Pancreas (tissue), 10 donors: ENCODE data around the gene RNF167. TPM values are rescaled to one million over a fixed set of nuclear protein-coding genes. Genes with fewer than 3 reads are reported as not detected.

Experiments
- ATAC-seq, 4 donors: fragments of 200-7000 bp; cut with Tn5 transposase; one replicate each; pipeline versions ENCODE4 v1.8.0 to v1.9.1; 2020; ENCODE audit warnings: mild to moderate bottlenecking in 4 of 4, moderate library complexity in 4 of 4
- DNase-seq, 6 donors: peaks; one replicate each; pipeline ENCODE4 v3.0.0-alpha.2; 2020
- FAIRE-seq: peaks from 2 replicates; lab custom pipeline; 2012; peaks lifted over from hg19 to GRCh38; lab: Jason Lieb, UNC
- H3K27ac ChIP-seq, 4 donors: fragments of 200-600 bp; sonication (generic); 1 replicate in 3 of 4; 2 replicates in 1 of 4; pipeline versions ENCODE4 v1.5.0 to v1.8.0; 2020
- H3K27me3 ChIP-seq, 4 donors: fragments of 200-600 bp; one replicate each; pipeline ENCODE4 v1.8.0; 2021
- H3K36me3 ChIP-seq, 3 donors: fragments of 200-600 bp; sonication (generic) in 1 of 3; one replicate each; pipeline versions ENCODE4 v1.5.0 to v1.8.0; 2020 to 2021
- H3K4me1 ChIP-seq, 3 donors: fragments of 200-600 bp; one replicate each; pipeline ENCODE4 v1.8.0; 2021
- H3K4me3 ChIP-seq, 4 donors: fragments of 200-600 bp; sonication (generic) in 2 of 4; one replicate each; pipeline versions ENCODE4 v1.5.0 to v1.8.0; 2020 to 2021
- H3K9me3 ChIP-seq, 4 donors: fragments of 200-600 bp; one replicate each; pipeline ENCODE4 v1.8.0; 2021
- WGBS, 2 donors: extraction: QIAGEN DNeasy Blood & Tissue Kit; methylation state at CpG; one replicate each; pipeline ENCODE4 v1.1.7; 2013; 5-methylcytosine and 5-hydroxymethylcytosine counted together
- intact Hi-C, 3 donors: fragments of 100-400 bp; cut with DNase I; formaldehyde crosslinking; loops; one replicate each; pipeline versions ENCODE4 v1.11.1 to v1.14.2; 2022
- microRNA-seq, 2 donors: library from miRNA; unstranded; fragments of <30 nt; microRNA quantifications; one replicate each; pipeline versions ENCODE4 to v1.1.0, GENCODE V29; 2019 to 2020
- polyA plus RNA-seq, 2 donors: library from polyadenylated mRNA; stranded (reverse); fragments of 200-250 nt; gene quantifications; one replicate each; pipeline ENCODE4 v1.2.3, GENCODE V29; 2013
- total RNA-seq, 6 donors: library from RNA; stranded (reverse); fragmentation: NEBNext Ultra II Directional in 4 of 6; extraction: Animal tissue kit (Norgen Biotek cat#: 25700) in 4 of 6; gene quantifications; one replicate each; pipeline versions ENCODE4 v1.2.1 to v1.2.4, GENCODE V29; 2021 to 2023
- TF ChIP-seq, protein P1 (sequence below), 4 donors: fragments of 200-600 bp; sonication (generic) in 3 of 4; IDR thresholded peaks; one replicate each; pipeline versions ENCODE4 v1.5.0 to v1.8.0; 2021; ENCODE audit warnings: antibody characterized with exemption in 4 of 4
- donor health status: healthy with polysubstance abuse.
- donor health status: DM: no; HTN: no; CAD: no; lungs with moderate emphysema.
- donor health status: DM: no; HTN: no; CAD: no.
- donor health status: control.
- donor health status: control.
- donor health status: Bipolar disorder and iron deficiency.
- donor health status: DM: yes; HTN: yes; CAD: no.
- donor health status: DM: no; HTN: no; CAD: no.
- donor health status: DM: no; HTN: no; CAD: no.
- donor health status: DM: yes; HTN: yes; CAD: no.

The RNF167 gene
- total and polyA plus RNA-seq, 8 donors = 40.8 to 118 (median 53.0) TPM

DNA sequence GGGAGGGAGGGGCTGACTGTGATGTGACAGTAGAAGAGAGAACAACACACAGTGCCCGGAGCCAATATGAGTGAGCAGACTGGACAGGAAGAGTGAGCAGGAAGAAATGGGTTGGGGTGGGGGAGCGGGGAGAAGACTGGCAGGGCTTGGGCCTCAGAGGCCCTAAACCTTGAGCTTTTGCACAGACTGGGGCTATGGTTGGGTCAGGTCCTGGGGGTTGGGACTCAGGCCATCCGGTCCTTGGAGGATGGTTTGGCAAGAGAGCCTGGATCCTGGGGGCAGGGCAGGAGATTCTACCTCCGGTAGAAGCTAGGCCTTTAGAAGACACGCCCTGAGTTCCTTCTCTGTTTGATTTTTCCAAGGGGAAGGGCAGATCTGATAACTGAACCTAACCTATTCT lies 46.3 kb downstream of the RNF167 start:
- intact Hi-C loops = loop anchor here in 1 of 3 donors (10.0 kb wide), 1 partner anchor 52 kb away; the partner anchor contains the start of gene GP1BA
- Histone ChIP-seq H3K4me1 (peaks cover 0 to 16% (median 4%) of the 10 kb centered on the region in 3 donors), H3K27me3 (no peaks in the 10 kb centered on the region), H3K4me3 (peak overlapping the region; percentile 82 to 94 (median 84)), H3K9me3 (no peaks in the 10 kb centered on the region), H3K36me3 (peaks cover 0 to 6% (median 0%) of the 10 kb centered on the region in 3 donors), H3K27ac (peak overlapping the region; percentile 82 to 96 (median 90))
- WGBS, 2 donors = 26 to 35% methylated on average over 5 of the region's 5 CpGs
- FAIRE-seq (no peak), ATAC-seq (peak in 2 of 4 donors; percentile 1 to 2), DNase-seq (no peak)
- TF ChIP-seq, protein P1, sequence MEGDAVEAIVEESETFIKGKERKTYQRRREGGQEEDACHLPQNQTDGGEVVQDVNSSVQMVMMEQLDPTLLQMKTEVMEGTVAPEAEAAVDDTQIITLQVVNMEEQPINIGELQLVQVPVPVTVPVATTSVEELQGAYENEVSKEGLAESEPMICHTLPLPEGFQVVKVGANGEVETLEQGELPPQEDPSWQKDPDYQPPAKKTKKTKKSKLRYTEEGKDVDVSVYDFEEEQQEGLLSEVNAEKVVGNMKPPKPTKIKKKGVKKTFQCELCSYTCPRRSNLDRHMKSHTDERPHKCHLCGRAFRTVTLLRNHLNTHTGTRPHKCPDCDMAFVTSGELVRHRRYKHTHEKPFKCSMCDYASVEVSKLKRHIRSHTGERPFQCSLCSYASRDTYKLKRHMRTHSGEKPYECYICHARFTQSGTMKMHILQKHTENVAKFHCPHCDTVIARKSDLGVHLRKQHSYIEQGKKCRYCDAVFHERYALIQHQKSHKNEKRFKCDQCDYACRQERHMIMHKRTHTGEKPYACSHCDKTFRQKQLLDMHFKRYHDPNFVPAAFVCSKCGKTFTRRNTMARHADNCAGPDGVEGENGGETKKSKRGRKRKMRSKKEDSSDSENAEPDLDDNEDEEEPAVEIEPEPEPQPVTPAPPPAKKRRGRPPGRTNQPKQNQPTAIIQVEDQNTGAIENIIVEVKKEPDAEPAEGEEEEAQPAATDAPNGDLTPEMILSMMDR (IDR thresholded peaks at IDR 0.05) = no peak

DNA sequence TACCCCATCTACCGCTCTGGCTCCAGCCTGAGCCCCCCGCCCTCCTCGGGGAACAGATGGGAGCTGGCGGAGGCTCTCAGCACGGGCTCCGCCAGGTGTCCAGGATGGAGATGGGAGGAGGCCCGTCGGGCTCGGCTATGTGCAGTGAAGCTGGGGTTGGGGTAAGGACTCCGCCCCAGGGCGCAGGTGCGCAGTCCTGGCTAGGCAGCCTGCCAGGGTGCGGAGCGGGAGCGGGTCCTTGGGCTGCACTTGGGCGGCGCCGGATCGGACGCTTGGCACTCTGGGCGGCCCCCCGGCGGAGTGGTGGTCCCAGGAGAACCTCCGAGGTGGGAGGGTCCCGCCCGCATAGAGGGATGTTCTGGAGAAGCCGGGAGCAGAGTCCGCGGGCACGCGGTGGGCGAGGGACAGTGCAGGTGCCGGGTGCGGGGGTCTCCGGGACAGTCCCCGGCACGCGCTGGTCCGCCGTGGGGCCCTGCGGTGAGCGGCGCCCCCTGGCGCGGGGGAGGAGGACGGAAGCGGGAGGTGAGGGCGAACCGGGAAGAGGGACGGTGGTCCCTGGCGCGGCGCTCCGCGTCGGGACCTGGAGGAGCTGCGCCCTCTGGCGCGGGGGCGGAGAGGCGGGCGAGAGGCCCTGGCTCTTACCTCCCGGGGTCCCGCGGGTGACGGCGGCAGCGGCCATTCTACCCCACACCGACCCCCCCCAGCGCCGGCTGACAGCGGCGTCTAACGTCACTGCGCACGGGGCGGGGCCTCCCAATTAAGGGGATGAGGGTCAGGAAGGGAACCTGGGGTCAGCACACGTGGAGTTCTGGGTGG lies 47.1 kb downstream of the RNF167 start, which contains the start of gene CAMTA2:
TSS of gene CAMTA2 (minus strand) at position 725 of the 816 bp plus-strand sequence. CDS start 1,453 bp downstream, outside the sequence.
- DNase-seq (peak; percentile 86 to 95 (median 90)), ATAC-seq (peak; percentile 91 to 95 (median 92)), FAIRE-seq (no peak)
- peak within 1 kb of the TSS; percentile 82 to 94 (median 84) for H3K4me3 ChIP-seq
- H3K4me1 ChIP-seq = peaks cover 0 to 16% (median 4%) of the 10 kb centered on the region in 3 donors
- WGBS, 2 donors = 0% methylated on average over 59 to 78 of the region's 78 CpGs
- no peaks in the 10 kb centered on the region for H3K27me3 ChIP-seq
- TF ChIP-seq, protein P1 (IDR thresholded peaks at IDR 0.05) = peak; percentile 37 to 64 (median 58)
- peak within 1 kb of the TSS; percentile 82 to 96 (median 90) for H3K27ac ChIP-seq
- no peaks in the 10 kb centered on the region for H3K9me3 ChIP-seq
- intact Hi-C loops = loop anchor here in 1 of 3 donors (10.0 kb wide), 1 partner anchor 52 kb away; the partner anchor contains the start of gene GP1BA
- H3K36me3 ChIP-seq = peaks cover 0 to 6% (median 0%) of the 10 kb centered on the region in 3 donors

DNA sequence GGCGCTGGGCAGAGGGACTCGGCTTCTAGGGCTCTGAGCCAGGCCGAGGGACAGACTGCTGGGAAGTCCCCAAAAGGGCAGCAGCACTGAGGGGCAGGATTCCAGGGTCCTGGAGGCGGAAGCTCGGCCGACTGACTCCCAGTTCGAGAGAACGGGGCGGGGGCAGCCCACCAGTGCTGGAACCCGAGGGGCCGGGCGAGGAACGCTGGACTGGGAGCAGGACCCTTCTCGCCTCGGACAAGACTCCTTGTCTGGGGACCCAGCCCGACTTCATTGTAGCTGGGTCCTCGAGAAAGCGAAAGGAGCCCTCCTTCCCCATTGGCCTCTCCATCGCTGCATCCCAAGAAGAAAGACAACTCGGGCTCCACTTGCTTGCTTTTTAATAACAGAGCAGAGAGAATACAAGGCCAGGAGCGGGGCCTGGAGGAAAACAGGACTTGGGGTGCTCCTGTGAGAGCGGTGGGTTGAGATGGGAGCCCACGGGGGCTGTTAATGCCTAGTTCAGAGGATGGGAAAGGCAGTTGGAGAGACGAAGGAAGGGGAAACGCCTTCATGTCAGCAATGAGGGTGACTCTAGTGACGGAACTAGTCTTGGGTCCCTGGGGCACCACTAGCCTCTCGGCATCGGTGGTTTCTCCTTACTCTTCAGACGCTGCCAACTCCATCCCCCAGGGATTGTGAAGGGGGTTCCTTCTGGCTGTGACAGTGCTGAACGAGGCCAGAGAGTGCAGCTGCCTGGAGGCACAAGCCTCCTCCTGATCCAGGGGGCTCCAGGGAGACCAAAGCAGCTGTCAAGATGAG lies 47.9 kb downstream of the RNF167 start:
- WGBS, 2 donors = 10 to 11% methylated on average over 30 of the region's 30 CpGs
- Histone ChIP-seq H3K9me3 (no peaks in the 10 kb centered on the region), H3K36me3 (no peaks in the 10 kb centered on the region), H3K4me1 (peaks cover 0 to 16% (median 4%) of the 10 kb centered on the region in 3 donors), H3K4me3 (peak overlapping the region; percentile 82 to 94 (median 84)), H3K27ac (peak overlapping the region; percentile 82 to 96 (median 90)), H3K27me3 (no peaks in the 10 kb centered on the region)
- DNase-seq = no peak
- ATAC-seq = peak in 1 of 4 donors; percentile 17
- FAIRE-seq = no peak
- intact Hi-C loops = loop anchor here in 1 of 3 donors (10.0 kb wide), 1 partner anchor 53 kb away; the partner anchor contains the start of gene GP1BA
- TF ChIP-seq, protein P1 (IDR thresholded peaks at IDR 0.05) = no peak

GRCh38 chr17:4994081-4994595 lies 54.1 kb downstream of the RNF167 start:
- FAIRE-seq = no peak
- WGBS, 2 donors = 75 to 84% methylated on average over 6 of the region's 6 CpGs
- DNase-seq = no peak
- Histone ChIP-seq H3K9me3 (no peaks in the 10 kb centered on the region), H3K36me3 (no peaks in the 10 kb centered on the region), H3K4me1 (peaks cover 0 to 8% (median 3%) of the 10 kb centered on the region in 3 donors), H3K27me3 (no peaks in the 10 kb centered on the region), H3K27ac (no peak overlapping the region), H3K4me3 (no peak overlapping the region)
- ATAC-seq = no peak
- TF ChIP-seq, protein P1 (IDR thresholded peaks at IDR 0.05) = no peak
- intact Hi-C loops = no loop called here

Small RNAs within 50 kb of the gene (microRNA-seq; reads per million reads assigned to microRNA genes)
- gene MIR6864 (0 reads per million in 2 donors), gene MIR6865 (0.39 to 0.59 reads per million in 2 donors)

Other genes with a start within 250 kb of the RNF167 start
- 10 to 100 TPM; 15.9 to 31.2 (median 21.5) TPM for gene PELP1, start 236.1 kb upstream of the RNF167 start, total RNA-seq
- gene PELP1, start 236.1 kb upstream of the RNF167 start, polyA plus RNA-seq = 10 to 100 TPM; 34.6 to 38.0 TPM
- 10 to 100 TPM; 11.2 to 49.6 (median 15.1) TPM for gene ARRB2, start 229.6 kb upstream of the RNF167 start, total RNA-seq
- 10 to 100 TPM; 21.3 to 22.2 TPM for gene ARRB2, start 229.6 kb upstream of the RNF167 start, polyA plus RNA-seq
- 10 to 100 TPM in 4 of 6 donors, 1 to 10 TPM in 2; 8.6 to 11.6 (median 10.7) TPM for gene MED11, start 208.8 kb upstream of the RNF167 start, total RNA-seq
- gene MED11, start 208.8 kb upstream of the RNF167 start, polyA plus RNA-seq = 10 to 100 TPM; 26.0 to 31.1 TPM
- 1 to 10 TPM in 2 of 6 donors, under 1 TPM in 4; 0.39 to 3.2 (median 0.69) TPM for gene ZMYND15, start 200.4 kb upstream of the RNF167 start, total RNA-seq
- 1 to 10 TPM; 1.6 to 3.0 TPM for gene ZMYND15, start 200.4 kb upstream of the RNF167 start, polyA plus RNA-seq
- gene CXCL16, start 200.3 kb upstream of the RNF167 start, total RNA-seq = 10 to 100 TPM in 3 of 6 donors, 1 to 10 TPM in 3; 7.6 to 55.6 (median 10.0) TPM
- gene CXCL16, start 200.3 kb upstream of the RNF167 start, polyA plus RNA-seq = 10 to 100 TPM in 1 of 2 donors, 1 to 10 TPM in 1; 7.9 to 12.9 TPM
- 1 to 10 TPM in 1 of 6 donors, under 1 TPM in 3, not detected in 2; 0.31 to 1.2 (median 0.61) TPM for gene TM4SF5, start 168.4 kb upstream of the RNF167 start, total RNA-seq
- under 1 TPM; 0.46 to 0.77 TPM for gene TM4SF5, start 168.4 kb upstream of the RNF167 start, polyA plus RNA-seq
- 1 to 10 TPM in 3 of 6 donors, under 1 TPM in 2, not detected in 1; 0.28 to 2.2 (median 1.2) TPM for gene VMO1, start 153.9 kb upstream of the RNF167 start, total RNA-seq
- gene VMO1, start 153.9 kb upstream of the RNF167 start, polyA plus RNA-seq = 1 to 10 TPM in 1 of 2 donors, under 1 TPM in 1; 0.87 to 1.6 TPM
- under 1 TPM in 1 of 6 donors, not detected in 5; 0.39 TPM for gene GLTPD2, start 151.3 kb upstream of the RNF167 start, total RNA-seq
- gene GLTPD2, start 151.3 kb upstream of the RNF167 start, polyA plus RNA-seq = under 1 TPM in 1 of 2 donors, not detected in 1; 0.23 TPM
- 10 to 100 TPM; 31.3 to 55.4 (median 46.1) TPM for gene PSMB6, start 144.1 kb upstream of the RNF167 start, total RNA-seq
- 100 to 1,000 TPM in 1 of 2 donors, 10 to 100 TPM in 1; 53.1 to 103 TPM for gene PSMB6, start 144.1 kb upstream of the RNF167 start, polyA plus RNA-seq
- 10 to 100 TPM; 11.7 to 26.1 (median 17.9) TPM for gene PLD2, start 133.1 kb upstream of the RNF167 start, total RNA-seq
- 10 to 100 TPM; 24.5 to 25.8 TPM for gene PLD2, start 133.1 kb upstream of the RNF167 start, polyA plus RNA-seq
- 10 to 100 TPM; 39.6 to 70.3 (median 44.0) TPM for gene MINK1, start 106.9 kb upstream of the RNF167 start, total RNA-seq
- 10 to 100 TPM; 62.3 to 79.3 TPM for gene MINK1, start 106.9 kb upstream of the RNF167 start, polyA plus RNA-seq
- gene C17orf107, start 40.7 kb upstream of the RNF167 start, total RNA-seq = 1 to 10 TPM; 2.8 to 6.9 (median 3.1) TPM
- 1 to 10 TPM; 1.9 to 2.7 TPM for gene C17orf107, start 40.7 kb upstream of the RNF167 start, polyA plus RNA-seq
- gene CHRNE, start 37.2 kb upstream of the RNF167 start, total RNA-seq = 1 to 10 TPM in 5 of 6 donors, under 1 TPM in 1; 0.76 to 2.0 (median 1.5) TPM
- 1 to 10 TPM in 1 of 2 donors, under 1 TPM in 1; 0.77 to 1.1 TPM for gene CHRNE, start 37.2 kb upstream of the RNF167 start, polyA plus RNA-seq
- under 1 TPM in 3 of 6 donors, not detected in 3; 0.06 to 0.37 (median 0.15) TPM for gene GP1BA, start 8.0 kb upstream of the RNF167 start, total RNA-seq
- gene GP1BA, start 8.0 kb upstream of the RNF167 start, polyA plus RNA-seq = under 1 TPM in 1 of 2 donors, not detected in 1; 0.11 TPM
- gene SLC25A11, start 222 bp upstream of the RNF167 start, total RNA-seq = 10 to 100 TPM; 10.9 to 23.3 (median 21.4) TPM
- 10 to 100 TPM; 20.6 to 25.5 TPM for gene SLC25A11, start 222 bp upstream of the RNF167 start, polyA plus RNA-seq
- 100 to 1,000 TPM in 4 of 6 donors, 10 to 100 TPM in 2; 63.6 to 195 (median 125) TPM for gene PFN1, start 8.3 kb downstream of the RNF167 start, total RNA-seq
- gene PFN1, start 8.3 kb downstream of the RNF167 start, polyA plus RNA-seq = 100 to 1,000 TPM; 148 to 162 TPM
- gene ENO3, start 10.9 kb downstream of the RNF167 start, total RNA-seq = 1 to 10 TPM; 1.5 to 6.3 (median 2.5) TPM
- 10 to 100 TPM; 17.0 to 20.3 TPM for gene ENO3, start 10.9 kb downstream of the RNF167 start, polyA plus RNA-seq
- gene SPAG7, start 27.5 kb downstream of the RNF167 start, total RNA-seq = 10 to 100 TPM; 15.8 to 31.7 (median 23.8) TPM
- 10 to 100 TPM; 40.3 to 58.4 TPM for gene SPAG7, start 27.5 kb downstream of the RNF167 start, polyA plus RNA-seq
- gene CAMTA2, start 47.4 kb downstream of the RNF167 start, total RNA-seq = 10 to 100 TPM; 13.6 to 28.0 (median 19.8) TPM
- 10 to 100 TPM; 68.1 to 86.3 TPM for gene CAMTA2, start 47.4 kb downstream of the RNF167 start, polyA plus RNA-seq
- gene INCA1, start 57.3 kb downstream of the RNF167 start, total RNA-seq = under 1 TPM; 0.28 to 0.81 (median 0.34) TPM
- 1 to 10 TPM; 1.8 to 2.4 TPM for gene INCA1, start 57.3 kb downstream of the RNF167 start, polyA plus RNA-seq
- 100 to 1,000 TPM in 1 of 6 donors, 10 to 100 TPM in 5; 72.8 to 103 (median 78.7) TPM for gene KIF1C, start 57.7 kb downstream of the RNF167 start, total RNA-seq
- gene KIF1C, start 57.7 kb downstream of the RNF167 start, polyA plus RNA-seq = 10 to 100 TPM; 22.3 to 41.6 TPM
- gene SLC52A1, start 95.2 kb downstream of the RNF167 start, total RNA-seq = not detected
- under 1 TPM in 1 of 2 donors, not detected in 1; 0.08 TPM for gene SLC52A1, start 95.2 kb downstream of the RNF167 start, polyA plus RNA-seq
- gene ZFP3, start 138.2 kb downstream of the RNF167 start, total RNA-seq = 1 to 10 TPM; 2.7 to 5.2 (median 3.5) TPM
- gene ZFP3, start 138.2 kb downstream of the RNF167 start, polyA plus RNA-seq = 1 to 10 TPM; 1.9 to 3.2 TPM
- gene ZNF232, start 171.6 kb downstream of the RNF167 start, total RNA-seq = 1 to 10 TPM; 2.8 to 5.5 (median 3.6) TPM
- 1 to 10 TPM; 5.8 to 7.1 TPM for gene ZNF232, start 171.6 kb downstream of the RNF167 start, polyA plus RNA-seq
- gene USP6, start 175.8 kb downstream of the RNF167 start, total RNA-seq = under 1 TPM; 0.03 to 0.09 (median 0.05) TPM
- gene USP6, start 175.8 kb downstream of the RNF167 start, polyA plus RNA-seq = under 1 TPM; 0.04 to 0.09 TPM